ENCODE measurements around the gene COX19. TPM values are rescaled to one million over a fixed set of nuclear protein-coding genes. Genes with fewer than 3 reads are reported as not detected.

The COX19 gene
- total RNA-seq, 1 experiment from 2014 or later = 12.3 TPM

DNA sequence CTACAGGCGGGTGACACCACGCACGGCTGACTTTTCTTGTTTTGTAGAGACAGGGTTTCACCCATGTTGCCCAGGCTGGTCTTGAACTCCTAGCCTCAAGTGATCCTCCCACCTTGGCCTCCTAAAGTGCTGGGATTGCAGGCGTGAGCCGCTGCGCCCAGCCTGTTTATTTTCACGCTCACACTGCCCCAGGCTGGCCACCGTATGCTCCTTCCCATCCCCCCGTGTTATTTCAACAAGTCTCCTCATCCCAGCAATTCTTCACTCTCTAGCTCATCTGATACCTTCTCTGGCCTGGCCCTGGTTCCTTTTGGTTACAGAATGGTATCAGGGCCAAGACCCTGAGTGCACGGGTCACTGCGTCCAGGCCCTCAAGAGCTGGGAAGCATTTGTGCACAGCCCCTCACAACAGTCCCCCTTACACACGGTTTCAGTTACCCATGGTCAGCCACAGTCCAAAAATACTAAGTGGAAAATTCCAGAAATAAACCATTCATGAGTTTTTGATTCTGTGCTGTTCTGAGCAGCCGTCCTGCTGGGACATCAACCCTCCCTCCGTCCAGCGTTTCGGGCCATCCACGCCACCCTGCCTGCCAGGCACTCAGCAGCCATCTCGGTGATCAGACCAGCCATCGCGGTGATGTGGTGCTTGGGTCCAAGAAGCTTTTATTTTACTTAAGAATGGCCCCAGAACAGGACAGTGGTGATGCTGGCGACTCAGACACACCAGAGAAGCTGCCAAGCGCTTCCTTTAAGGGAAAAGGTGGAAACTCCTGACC is 8.9 kb downstream of the COX19 start:
- no peaks in the 10 kb centered on the region for H3K79me2 ChIP-seq (ENCODE audit: insufficient read depth, low read length)
- no peak overlapping the region for H3K18ac ChIP-seq (ENCODE audit: insufficient read length, low read depth, low read length)
- H2BK5ac ChIP-seq (ENCODE audit: insufficient read length, low read length) = no peak overlapping the region
- H2BK12ac ChIP-seq (ENCODE audit: insufficient read length, low read depth, low read length) = no peak overlapping the region
- H3K27me3 ChIP-seq (ENCODE audit: insufficient read depth, low read length) = no peaks in the 10 kb centered on the region
- Mint-ChIP-seq H3K27me3 (ENCODE audit: low read depth) (peaks cover 2% of the 10 kb centered on the region; the same call in 1 of the 2 replicates), H3K27ac (peak overlapping the region; percentile 42 to 74 (median 69); a peak in 4 of 7 replicates), H3K36me3 (ENCODE audit: insufficient read depth in 1 of 3, low read depth in 3 of 3) (peaks cover 0 to 36% (median 36%) of the 10 kb centered on the region in 3 experiments), H3K4me3 (no peak overlapping the region), H3K4me1 (peaks cover 10 to 17% of the 10 kb centered on the region in 2 experiments), H3K9me3 (peaks cover 0 to 3% of the 10 kb centered on the region in 2 experiments; a peak in 1 of 5 replicates)
- H4K91ac ChIP-seq (ENCODE audit: insufficient read length, low read depth, low read length) = no peak overlapping the region
- H3K4me2 ChIP-seq (ENCODE audit: insufficient read depth, insufficient read length, low read length) = no peak overlapping the region
- no peaks in the 10 kb centered on the region for H3K9me3 ChIP-seq (ENCODE audit: control insufficient read depth, low read depth, low read length)
- no peak overlapping the region for H3K9ac ChIP-seq (ENCODE audit: extremely low read depth, insufficient read length, low read length)
- H2BK20ac ChIP-seq (ENCODE audit: low read depth, low read length, poor library complexity, severe bottlenecking) = no peak overlapping the region
- H3T11ph ChIP-seq (ENCODE audit: low read length) = no peak overlapping the region
- H3K23ac ChIP-seq (ENCODE audit: insufficient read length, low read depth, low read length) = no peak overlapping the region
- H3K4ac ChIP-seq (ENCODE audit: low read depth, low read length) = no peak overlapping the region
- no peak overlapping the region for H2AK5ac ChIP-seq (ENCODE audit: insufficient read length, low read length)
- no peak overlapping the region for H3K14ac ChIP-seq (ENCODE audit: insufficient read depth, low read length)
- DNase-seq = no peak
- no peak overlapping the region for H2AFZ ChIP-seq (ENCODE audit: low read length)
- H4K20me1 ChIP-seq (ENCODE audit: control insufficient read depth, insufficient read depth, insufficient read length) = no peaks in the 10 kb centered on the region
- no CpG with 5 or more reads among the region's 22 CpGs for WGBS (ENCODE audit: extremely low coverage, insufficient read length, low lambda C conversion rate)
- no peak overlapping the region for H4K5ac ChIP-seq (ENCODE audit: insufficient read length, low read depth, low read length)
- H3K56ac ChIP-seq (ENCODE audit: insufficient read length, low read depth, low read length) = no peak overlapping the region
- H3K4me1 ChIP-seq (ENCODE audit: insufficient read depth, low read length) = no peaks in the 10 kb centered on the region
- no peak overlapping the region for H2BK120ac ChIP-seq (ENCODE audit: low read depth, low read length, poor library complexity, severe bottlenecking)
- no peak overlapping the region for H2BK15ac ChIP-seq (ENCODE audit: low read depth, low read length)
- no peak overlapping the region for H4K8ac ChIP-seq (replicated peaks; ENCODE audit: insufficient read length, low read depth, low read length)
- TF ChIP-seq, protein P1, sequence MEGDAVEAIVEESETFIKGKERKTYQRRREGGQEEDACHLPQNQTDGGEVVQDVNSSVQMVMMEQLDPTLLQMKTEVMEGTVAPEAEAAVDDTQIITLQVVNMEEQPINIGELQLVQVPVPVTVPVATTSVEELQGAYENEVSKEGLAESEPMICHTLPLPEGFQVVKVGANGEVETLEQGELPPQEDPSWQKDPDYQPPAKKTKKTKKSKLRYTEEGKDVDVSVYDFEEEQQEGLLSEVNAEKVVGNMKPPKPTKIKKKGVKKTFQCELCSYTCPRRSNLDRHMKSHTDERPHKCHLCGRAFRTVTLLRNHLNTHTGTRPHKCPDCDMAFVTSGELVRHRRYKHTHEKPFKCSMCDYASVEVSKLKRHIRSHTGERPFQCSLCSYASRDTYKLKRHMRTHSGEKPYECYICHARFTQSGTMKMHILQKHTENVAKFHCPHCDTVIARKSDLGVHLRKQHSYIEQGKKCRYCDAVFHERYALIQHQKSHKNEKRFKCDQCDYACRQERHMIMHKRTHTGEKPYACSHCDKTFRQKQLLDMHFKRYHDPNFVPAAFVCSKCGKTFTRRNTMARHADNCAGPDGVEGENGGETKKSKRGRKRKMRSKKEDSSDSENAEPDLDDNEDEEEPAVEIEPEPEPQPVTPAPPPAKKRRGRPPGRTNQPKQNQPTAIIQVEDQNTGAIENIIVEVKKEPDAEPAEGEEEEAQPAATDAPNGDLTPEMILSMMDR (conservative IDR thresholded peaks at IDR 0.05) = no peak
- no peaks in the 10 kb centered on the region for H3K79me1 ChIP-seq (ENCODE audit: insufficient read depth, low read depth, low read length, poor library complexity, severe bottlenecking)
- H3K27ac ChIP-seq (ENCODE audit: insufficient read length, low read depth, low read length) = no peak overlapping the region
- no peaks in the 10 kb centered on the region for H3K23me2 ChIP-seq (ENCODE audit: insufficient read length, low read depth, low read length, poor library complexity, severe bottlenecking)

Measured in H9 (cell line).